HepG2 (cell line): Measurements from ENCODE around the gene SRSF3. TPM values are rescaled to one million over a fixed set of nuclear protein-coding genes. Genes with fewer than 3 reads are reported as not detected.

ENCODE experiments used
- CBX5 ChIP-seq: sonication (generic); formaldehyde crosslinking; IDR thresholded peaks from 2 replicates; pipeline ENCODE4 v1.4.0; 2020; ENCODE audit warnings: missing genetic modification reagents, borderline replicate concordance
- EHMT2 ChIP-seq: fragments of 200-600 bp; sonication (generic); IDR thresholded peaks from 2 replicates; pipeline ENCODE4 v1.7.0; 2017; ENCODE audit warnings: antibody characterized with exemption, low read depth, low read length, borderline replicate concordance
- FOXK2 ChIP-seq: fragments of 450-650 bp; IDR thresholded peaks from 2 replicates; pipeline ENCODE4 v1.6.1; 2016
- HCFC1 ChIP-seq: fragments of 150-350 bp; IDR thresholded peaks from 2 replicates; pipeline ENCODE4 v1.6.1; 2014; ENCODE audit warnings: low read depth, low read length
- HOMEZ ChIP-seq: IDR thresholded peaks from 2 replicates; pipeline ENCODE4 v1.6.1; 2016; ENCODE audit warnings: low read depth
- HOXA9 ChIP-seq: sonication (generic); formaldehyde crosslinking; IDR thresholded peaks from 2 replicates; pipeline ENCODE4 v1.8.1; 2022; ENCODE audit warnings: missing genetic modification reagents, mild to moderate bottlenecking, moderate library complexity, borderline replicate concordance
- KLF15 ChIP-seq: sonication (generic); formaldehyde crosslinking; IDR thresholded peaks from 2 replicates; pipeline ENCODE4 v1.8.1; 2023; ENCODE audit warnings: borderline replicate concordance, mild to moderate bottlenecking, inconsistent platforms, missing genetic modification reagents, mixed read lengths
- MAF1 ChIP-seq: sonication (generic); formaldehyde crosslinking; IDR thresholded peaks from 2 replicates; pipeline ENCODE4 v1.5.0; 2020; ENCODE audit warnings: missing genetic modification reagents, borderline replicate concordance
- MIXL1 ChIP-seq: IDR thresholded peaks from 2 replicates; pipeline ENCODE4 v1.6.1; 2016
- MYC ChIP-seq: sonication (generic); formaldehyde crosslinking; IDR thresholded peaks from 2 replicates; pipeline ENCODE4 v1.9.0; 2021; ENCODE audit warnings: missing genetic modification reagents, borderline replicate concordance
- NAIF1 ChIP-seq: sonication (generic); formaldehyde crosslinking; IDR thresholded peaks from 2 replicates; pipeline ENCODE4 v1.5.0; 2020; ENCODE audit warnings: mild to moderate bottlenecking, missing genetic modification reagents, borderline replicate concordance
- PAF1 ChIP-seq: IDR thresholded peaks from 2 replicates; pipeline ENCODE4 v1.6.1; 2016; ENCODE audit warnings: missing genetic modification reagents, missing compliant biosample characterization
- RARA ChIP-seq: IDR thresholded peaks from 2 replicates; pipeline ENCODE4 v1.6.1; 2016; ENCODE audit warnings: missing genetic modification reagents, missing compliant biosample characterization
- RBAK ChIP-seq: sonication (generic); formaldehyde crosslinking; IDR thresholded peaks from 2 replicates; pipeline ENCODE4 v1.5.1; 2020; ENCODE audit warnings: mild to moderate bottlenecking, missing genetic modification reagents
- SIX4 ChIP-seq: sonication (generic); formaldehyde crosslinking; IDR thresholded peaks from 2 replicates; pipeline ENCODE4 v1.4.0; 2020; ENCODE audit warnings: missing genetic modification reagents
- TMF1 ChIP-seq: sonication (generic); formaldehyde crosslinking; IDR thresholded peaks from 2 replicates; pipeline ENCODE4 v1.8.1; 2022; ENCODE audit warnings: low read depth, missing genetic modification reagents
- ZBTB21 ChIP-seq: sonication (generic); formaldehyde crosslinking; IDR thresholded peaks from 2 replicates; pipeline ENCODE4 v1.4.0; 2020; ENCODE audit warnings: missing genetic modification reagents
- ZFP37 ChIP-seq: sonication (generic); formaldehyde crosslinking; IDR thresholded peaks from 2 replicates; pipeline ENCODE4 v1.4.0; 2020; ENCODE audit warnings: missing genetic modification reagents, borderline replicate concordance
- ZNF687 ChIP-seq: sonication (generic); formaldehyde crosslinking; IDR thresholded peaks from 2 replicates; pipeline ENCODE4 v1.5.1; 2020; ENCODE audit warnings: mild to moderate bottlenecking, missing genetic modification reagents, moderate library complexity
- ZSCAN31 ChIP-seq: sonication (generic); formaldehyde crosslinking; IDR thresholded peaks from 2 replicates; pipeline ENCODE4 v1.5.0; 2020; ENCODE audit warnings: low read depth, mild to moderate bottlenecking, missing genetic modification reagents
- ZSCAN9 ChIP-seq: IDR thresholded peaks from 2 replicates; pipeline ENCODE4 v1.6.1; 2016; ENCODE audit warnings: borderline replicate concordance
- polyA plus RNA-seq, 8 experiments: library from polyadenylated mRNA; depleted of rRNA in 3 of 8; stranded (reverse) in 7 of 8; unstranded in 1 of 8; fragments of >200 nt; fragmentation: Illumina TruSeq in 4 of 8; extraction: Trizol in 4 of 8; gene quantifications; 2 replicates each; pipeline versions ENCODE4 v1.2.1 to v1.2.3, GENCODE V29; 2011 to 2016; ENCODE audit warnings: low read depth in 4 of 8, missing spikeins in 1 of 8, mixed read lengths in 1 of 8; ENCODE audit not compliant: insufficient read depth in 1 of 8
- total RNA-seq, 5 experiments: library from RNA; depleted of rRNA; stranded (reverse); fragments of >200 nt; fragmentation: Illumina TruSeq; extraction: Trizol; gene quantifications; 2 replicates each; pipeline ENCODE4 v1.2.3, GENCODE V29; 2016; ENCODE audit warnings: low read depth in 1 of 5
- TF ChIP-seq, protein P1 (sequence below): sonication (generic); formaldehyde crosslinking; IDR thresholded peaks from 2 replicates; pipeline ENCODE4 v1.4.0; 2020; ENCODE audit warnings: missing genetic modification reagents
- TF ChIP-seq, protein P2 (sequence below): sonication (generic); formaldehyde crosslinking; IDR thresholded peaks from 2 replicates; pipeline ENCODE4 v1.5.0; 2020; ENCODE audit warnings: missing genetic modification reagents, mild to moderate bottlenecking, borderline replicate concordance

SRSF3 gene
- total and polyA plus RNA-seq, 2 of the 13 experiments (the other 11 are each of a cell fraction or from before 2014, with no cell fraction given), result 206 to 684 TPM

DNA sequence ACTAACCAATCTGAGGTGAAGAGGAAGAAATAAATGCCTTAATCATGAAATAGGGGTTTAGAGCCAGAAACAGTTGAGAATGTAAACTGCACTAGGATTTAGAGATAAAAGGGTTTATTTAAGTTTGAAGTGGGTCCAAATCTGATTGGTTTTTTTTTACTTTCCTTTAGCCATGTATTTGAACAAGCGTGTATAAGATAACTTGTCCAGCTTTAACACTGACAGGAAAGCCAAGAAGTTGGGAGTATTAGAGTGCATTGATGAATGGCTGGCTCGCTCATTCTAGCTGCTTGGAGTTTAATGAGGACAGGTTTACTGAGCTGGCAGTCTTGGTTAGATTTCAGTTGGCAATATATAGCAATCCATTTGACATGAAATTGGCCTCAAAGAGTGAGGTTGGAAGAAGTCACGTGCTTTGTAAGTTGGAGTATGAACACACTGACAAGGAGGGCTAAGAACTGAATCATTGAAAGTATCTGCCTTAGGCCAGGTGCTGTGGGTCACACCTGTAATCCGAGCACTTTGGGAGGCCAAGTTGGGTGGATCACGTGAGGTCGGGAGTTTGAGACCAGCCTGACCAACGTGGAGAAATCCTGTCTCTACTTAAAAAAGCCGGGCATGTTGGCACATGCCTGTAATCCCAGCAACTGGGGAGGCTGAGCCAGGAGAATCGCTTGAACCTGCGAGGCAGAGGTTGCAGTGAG, 13.7 kb downstream of the SRSF3 start (continued):
- 0 out of 2 replicates have a peak, but pooled peaks have one; percentile 7 for TF ChIP-seq MIXL1 (CRISPR knock-in tag)
- no peak for TF ChIP-seq RARA (CRISPR knock-in tag)
- TF ChIP-seq ZNF687 (CRISPR knock-in tag), result peak; percentile 65
- TF ChIP-seq EHMT2, result no peak
- TF ChIP-seq KLF15 (CRISPR knock-in tag), result no peak
- no peak for TF ChIP-seq FOXK2
- TF ChIP-seq, protein P1, sequence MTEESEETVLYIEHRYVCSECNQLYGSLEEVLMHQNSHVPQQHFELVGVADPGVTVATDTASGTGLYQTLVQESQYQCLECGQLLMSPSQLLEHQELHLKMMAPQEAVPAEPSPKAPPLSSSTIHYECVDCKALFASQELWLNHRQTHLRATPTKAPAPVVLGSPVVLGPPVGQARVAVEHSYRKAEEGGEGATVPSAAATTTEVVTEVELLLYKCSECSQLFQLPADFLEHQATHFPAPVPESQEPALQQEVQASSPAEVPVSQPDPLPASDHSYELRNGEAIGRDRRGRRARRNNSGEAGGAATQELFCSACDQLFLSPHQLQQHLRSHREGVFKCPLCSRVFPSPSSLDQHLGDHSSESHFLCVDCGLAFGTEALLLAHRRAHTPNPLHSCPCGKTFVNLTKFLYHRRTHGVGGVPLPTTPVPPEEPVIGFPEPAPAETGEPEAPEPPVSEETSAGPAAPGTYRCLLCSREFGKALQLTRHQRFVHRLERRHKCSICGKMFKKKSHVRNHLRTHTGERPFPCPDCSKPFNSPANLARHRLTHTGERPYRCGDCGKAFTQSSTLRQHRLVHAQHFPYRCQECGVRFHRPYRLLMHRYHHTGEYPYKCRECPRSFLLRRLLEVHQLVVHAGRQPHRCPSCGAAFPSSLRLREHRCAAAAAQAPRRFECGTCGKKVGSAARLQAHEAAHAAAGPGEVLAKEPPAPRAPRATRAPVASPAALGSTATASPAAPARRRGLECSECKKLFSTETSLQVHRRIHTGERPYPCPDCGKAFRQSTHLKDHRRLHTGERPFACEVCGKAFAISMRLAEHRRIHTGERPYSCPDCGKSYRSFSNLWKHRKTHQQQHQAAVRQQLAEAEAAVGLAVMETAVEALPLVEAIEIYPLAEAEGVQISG, result no peak; the same call in 1 of the 2 replicates
- TF ChIP-seq TMF1, result no peak; the same call in 1 of the 2 replicates
- no peak for TF ChIP-seq ZSCAN31 (CRISPR knock-in tag)
- TF ChIP-seq, protein P2, sequence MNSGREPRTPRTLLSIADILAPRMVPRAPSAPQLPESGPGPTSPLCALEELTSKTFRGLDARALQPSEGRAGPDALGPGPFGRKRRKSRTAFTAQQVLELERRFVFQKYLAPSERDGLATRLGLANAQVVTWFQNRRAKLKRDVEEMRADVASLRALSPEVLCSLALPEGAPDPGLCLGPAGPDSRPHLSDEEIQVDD, result no peak
- 0 out of 2 replicates have a peak, but pooled peaks have one; percentile 41 for TF ChIP-seq SIX4 (CRISPR knock-in tag)
- no peak for TF ChIP-seq HCFC1
- no peak for TF ChIP-seq HOMEZ (CRISPR knock-in tag)
- TF ChIP-seq ZBTB21, result no peak
- no peak for TF ChIP-seq RBAK
- no peak for TF ChIP-seq ZFP37 (CRISPR knock-in tag)
- TF ChIP-seq CBX5 (CRISPR knock-in tag), result no peak
- TF ChIP-seq PAF1 (CRISPR knock-in tag), result no peak
- no peak for TF ChIP-seq MYC
- no peak for TF ChIP-seq MAF1 (CRISPR knock-in tag)
- TF ChIP-seq NAIF1 (CRISPR knock-in tag), result no peak
- TF ChIP-seq HOXA9 (CRISPR knock-in tag), result no peak
- no peak for TF ChIP-seq ZSCAN9 (CRISPR knock-in tag)
